SU-DHL-6 (cell line): Measurements from ENCODE around the gene RBMS2.

Source experiments
- EZH2phosphoT487 ChIP-seq: fragments of 200-600 bp; sonication (generic), shearing (Covaris generic); conservative IDR thresholded peaks from 2 replicates; pipeline ENCODE4 v1.6.1; 2018; ENCODE audit warnings: mild to moderate bottlenecking, antibody characterized with exemption, low read length, moderate library complexity, mixed read lengths
- TF ChIP-seq, protein P1 (sequence below): fragments of 200-600 bp; sonication (generic); IDR thresholded peaks from one replicate; pipeline ENCODE4 v1.5.1; 2017; ENCODE audit warnings: antibody characterized with exemption, mild to moderate bottlenecking, low read length, moderate library complexity; ENCODE audit not compliant: insufficient read depth, poor library complexity, severe bottlenecking

GRCh38 chr12:56622535-56622934, 100.9 kb downstream of the RBMS2 start:
- TF ChIP-seq, protein P1, sequence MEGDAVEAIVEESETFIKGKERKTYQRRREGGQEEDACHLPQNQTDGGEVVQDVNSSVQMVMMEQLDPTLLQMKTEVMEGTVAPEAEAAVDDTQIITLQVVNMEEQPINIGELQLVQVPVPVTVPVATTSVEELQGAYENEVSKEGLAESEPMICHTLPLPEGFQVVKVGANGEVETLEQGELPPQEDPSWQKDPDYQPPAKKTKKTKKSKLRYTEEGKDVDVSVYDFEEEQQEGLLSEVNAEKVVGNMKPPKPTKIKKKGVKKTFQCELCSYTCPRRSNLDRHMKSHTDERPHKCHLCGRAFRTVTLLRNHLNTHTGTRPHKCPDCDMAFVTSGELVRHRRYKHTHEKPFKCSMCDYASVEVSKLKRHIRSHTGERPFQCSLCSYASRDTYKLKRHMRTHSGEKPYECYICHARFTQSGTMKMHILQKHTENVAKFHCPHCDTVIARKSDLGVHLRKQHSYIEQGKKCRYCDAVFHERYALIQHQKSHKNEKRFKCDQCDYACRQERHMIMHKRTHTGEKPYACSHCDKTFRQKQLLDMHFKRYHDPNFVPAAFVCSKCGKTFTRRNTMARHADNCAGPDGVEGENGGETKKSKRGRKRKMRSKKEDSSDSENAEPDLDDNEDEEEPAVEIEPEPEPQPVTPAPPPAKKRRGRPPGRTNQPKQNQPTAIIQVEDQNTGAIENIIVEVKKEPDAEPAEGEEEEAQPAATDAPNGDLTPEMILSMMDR, result no peak
- no peak for TF ChIP-seq EZH2phosphoT487
